Measurements from ENCODE around the gene EXOC1.

DNA sequence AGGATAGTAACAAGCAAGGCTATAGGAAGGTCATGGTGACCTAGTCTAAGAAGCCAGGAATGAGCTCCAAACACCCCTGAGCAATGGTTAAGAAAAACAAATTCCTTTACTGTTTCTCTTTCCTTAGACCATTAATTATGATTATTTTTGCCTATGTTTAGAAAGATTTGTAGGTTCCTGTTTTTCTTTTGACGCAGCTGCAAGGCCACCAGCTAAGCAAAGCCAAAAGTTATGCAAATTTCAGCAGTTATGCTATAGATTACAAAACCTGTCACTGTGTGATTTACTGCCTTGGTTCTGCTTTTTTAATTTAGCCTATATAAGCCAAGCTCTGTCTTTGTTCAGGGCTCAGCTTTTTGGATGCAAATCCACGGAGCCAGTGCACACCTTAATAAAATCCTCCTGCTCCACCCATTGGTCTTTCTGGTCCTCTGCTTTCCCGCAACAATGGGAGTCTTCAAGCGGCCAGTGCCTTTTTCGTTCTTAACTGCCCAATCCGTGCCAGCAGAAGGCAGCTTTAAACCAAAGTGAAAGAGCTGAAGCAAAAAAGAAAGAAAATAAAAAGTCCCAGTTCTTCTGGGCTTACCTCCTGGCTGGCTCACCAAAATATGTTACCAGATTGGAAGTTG is 93.9 kb downstream of the EXOC1 start:
- TF ChIP-seq CTCF (IDR thresholded peaks at IDR 0.05 in 8 of 11, conservative IDR thresholded peaks at IDR 0.05 in 3 of 11) (no peak), POLR2AphosphoS5 (IDR thresholded peaks at IDR 0.05) (no peak), POLR2A (IDR thresholded peaks at IDR 0.05) (no peak)

Data from spleen (tissue), 7 donors.